Measurements from ENCODE around the gene CLPTM1L.

GRCh38 chr5:1351156-1351555 is 6.3 kb upstream of the CLPTM1L start:
- no peak for TF ChIP-seq EZH2 (IDR thresholded peaks at IDR 0.05; ENCODE audit: borderline replicate concordance, insufficient read depth, low read depth, low read length, poor library complexity, severe bottlenecking)
- TF ChIP-seq, protein P1, sequence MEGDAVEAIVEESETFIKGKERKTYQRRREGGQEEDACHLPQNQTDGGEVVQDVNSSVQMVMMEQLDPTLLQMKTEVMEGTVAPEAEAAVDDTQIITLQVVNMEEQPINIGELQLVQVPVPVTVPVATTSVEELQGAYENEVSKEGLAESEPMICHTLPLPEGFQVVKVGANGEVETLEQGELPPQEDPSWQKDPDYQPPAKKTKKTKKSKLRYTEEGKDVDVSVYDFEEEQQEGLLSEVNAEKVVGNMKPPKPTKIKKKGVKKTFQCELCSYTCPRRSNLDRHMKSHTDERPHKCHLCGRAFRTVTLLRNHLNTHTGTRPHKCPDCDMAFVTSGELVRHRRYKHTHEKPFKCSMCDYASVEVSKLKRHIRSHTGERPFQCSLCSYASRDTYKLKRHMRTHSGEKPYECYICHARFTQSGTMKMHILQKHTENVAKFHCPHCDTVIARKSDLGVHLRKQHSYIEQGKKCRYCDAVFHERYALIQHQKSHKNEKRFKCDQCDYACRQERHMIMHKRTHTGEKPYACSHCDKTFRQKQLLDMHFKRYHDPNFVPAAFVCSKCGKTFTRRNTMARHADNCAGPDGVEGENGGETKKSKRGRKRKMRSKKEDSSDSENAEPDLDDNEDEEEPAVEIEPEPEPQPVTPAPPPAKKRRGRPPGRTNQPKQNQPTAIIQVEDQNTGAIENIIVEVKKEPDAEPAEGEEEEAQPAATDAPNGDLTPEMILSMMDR (IDR thresholded peaks at IDR 0.05), result no peak
